ENCODE measurements around the gene DAB2IP. TPM values are rescaled to one million over a fixed set of nuclear protein-coding genes. Genes with fewer than 3 reads are reported as not detected.
A peak's percentile ranks its signal among the peaks of the same experiment; 100 is the strongest.

Gene DAB2IP
- total and polyA plus RNA-seq, 2 donors from 2014 or later, result 33.8 to 105 TPM

DNA sequence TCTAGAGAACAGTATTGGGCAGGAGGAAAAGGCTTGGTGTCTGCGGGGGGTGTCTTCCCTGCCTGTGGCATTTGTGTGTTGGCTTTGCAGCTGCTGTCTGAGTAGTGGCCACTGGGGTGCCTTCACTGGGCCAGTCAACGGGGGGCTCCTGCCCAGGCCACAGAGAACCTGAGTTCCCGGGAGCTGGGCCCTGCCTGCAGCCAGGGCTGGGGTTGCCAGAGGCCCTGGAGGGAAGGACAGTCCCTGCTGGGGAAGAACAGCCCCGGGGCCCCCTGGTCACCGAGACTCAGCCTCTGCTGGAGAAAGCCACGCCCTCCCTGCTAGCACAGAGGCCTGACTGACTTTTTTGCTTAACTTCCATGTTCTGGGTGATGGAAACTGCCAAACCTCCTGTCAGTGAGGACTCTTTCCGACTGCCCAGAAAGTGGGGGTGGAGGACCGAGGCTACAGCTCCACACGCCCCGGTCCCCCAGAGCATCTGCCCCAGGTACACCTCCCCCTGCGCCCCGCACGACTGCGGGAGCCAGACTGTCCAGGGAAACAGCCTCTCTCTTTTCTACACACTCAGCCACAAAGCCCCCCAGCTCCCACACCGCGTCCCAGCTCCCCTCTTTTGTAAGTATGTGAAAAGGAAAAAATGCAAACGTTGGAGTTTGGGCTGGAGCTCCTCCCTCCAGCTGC is 133.4 kb downstream of the DAB2IP start:
- FAIRE-seq (no peak), DNase-seq (peak in 3 of 5 donors; percentile 7 to 66 (median 31))
- Histone ChIP-seq H3K9me3 (ENCODE audit: control insufficient read depth in 2 of 3, insufficient read depth in 1 of 3, low read length in 3 of 3) (no peaks in the 10 kb centered on the region), H3K27me3 (ENCODE audit: control insufficient read depth, insufficient read depth, low read length) (no peaks in the 10 kb centered on the region), H3K36me3 (ENCODE audit: control insufficient read depth in 2 of 3, insufficient read depth in 3 of 3, low read length in 3 of 3) (peaks cover 0 to 20% (median 12%) of the 10 kb centered on the region in 3 donors), H3K4me1 (ENCODE audit: control insufficient read depth in 2 of 3, insufficient read depth in 2 of 3, low read depth in 1 of 3, low read length in 3 of 3) (no peaks in the 10 kb centered on the region), H3K27ac (ENCODE audit: low read depth in 2 of 2, low read length in 2 of 2) (no peak overlapping the region), H3K9ac (ENCODE audit: low read length in 3 of 3) (no peak overlapping the region), H3K4me3 (ENCODE audit: low read length in 3 of 3) (no peak overlapping the region)
- TF ChIP-seq, protein P1, sequence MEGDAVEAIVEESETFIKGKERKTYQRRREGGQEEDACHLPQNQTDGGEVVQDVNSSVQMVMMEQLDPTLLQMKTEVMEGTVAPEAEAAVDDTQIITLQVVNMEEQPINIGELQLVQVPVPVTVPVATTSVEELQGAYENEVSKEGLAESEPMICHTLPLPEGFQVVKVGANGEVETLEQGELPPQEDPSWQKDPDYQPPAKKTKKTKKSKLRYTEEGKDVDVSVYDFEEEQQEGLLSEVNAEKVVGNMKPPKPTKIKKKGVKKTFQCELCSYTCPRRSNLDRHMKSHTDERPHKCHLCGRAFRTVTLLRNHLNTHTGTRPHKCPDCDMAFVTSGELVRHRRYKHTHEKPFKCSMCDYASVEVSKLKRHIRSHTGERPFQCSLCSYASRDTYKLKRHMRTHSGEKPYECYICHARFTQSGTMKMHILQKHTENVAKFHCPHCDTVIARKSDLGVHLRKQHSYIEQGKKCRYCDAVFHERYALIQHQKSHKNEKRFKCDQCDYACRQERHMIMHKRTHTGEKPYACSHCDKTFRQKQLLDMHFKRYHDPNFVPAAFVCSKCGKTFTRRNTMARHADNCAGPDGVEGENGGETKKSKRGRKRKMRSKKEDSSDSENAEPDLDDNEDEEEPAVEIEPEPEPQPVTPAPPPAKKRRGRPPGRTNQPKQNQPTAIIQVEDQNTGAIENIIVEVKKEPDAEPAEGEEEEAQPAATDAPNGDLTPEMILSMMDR (IDR thresholded peaks at IDR 0.05; ENCODE audit: borderline replicate concordance, extremely low read depth, insufficient read depth), result no peak
- intact Hi-C loops (cut with DNase I), result no loop called here

DNA sequence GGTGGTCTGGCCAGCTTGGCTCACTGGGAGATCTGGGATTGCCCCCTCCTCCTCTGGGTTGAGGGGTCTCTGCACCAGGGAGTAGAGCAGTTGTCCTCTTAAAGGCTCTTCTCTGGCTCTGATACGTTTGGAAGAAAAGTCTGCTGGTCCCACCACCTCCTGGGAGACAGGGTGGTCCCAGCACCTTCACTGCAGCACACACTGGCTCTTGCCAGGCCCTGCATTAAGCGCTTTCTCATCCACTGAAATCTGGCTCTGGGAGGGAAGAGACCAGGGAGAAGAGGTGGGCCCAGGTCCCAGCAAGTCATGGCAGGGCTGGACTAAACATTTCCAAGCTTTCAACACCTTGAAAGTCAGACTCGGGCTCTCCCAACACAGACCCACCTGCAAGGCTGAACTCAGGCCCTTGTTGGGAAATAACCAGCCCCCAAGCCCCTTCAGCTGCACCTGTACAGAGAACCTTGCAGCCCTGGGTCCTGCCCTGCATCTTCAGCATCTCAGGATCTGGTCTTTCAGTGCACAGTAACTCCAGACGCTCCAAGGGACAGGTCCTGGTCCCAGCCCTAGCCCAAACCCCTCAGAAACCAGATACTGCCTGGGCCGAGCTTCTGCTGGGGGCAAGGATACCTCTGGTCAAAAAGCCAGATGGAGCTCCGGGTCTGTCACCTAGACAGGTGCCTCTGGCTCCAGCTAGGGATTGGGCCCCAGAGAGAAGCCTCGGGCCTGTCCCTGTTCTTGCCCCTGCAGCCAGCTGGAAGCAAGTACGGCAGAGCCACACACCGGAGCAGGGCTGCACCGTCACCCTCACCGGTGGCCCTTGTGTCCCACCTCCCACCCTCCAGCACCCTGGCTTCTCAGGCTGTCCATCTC is 134.5 kb downstream of the DAB2IP start:
- FAIRE-seq (no peak), DNase-seq (peak in 1 of 5 donors; percentile 34)
- Histone ChIP-seq H3K4me1 (ENCODE audit: control insufficient read depth in 2 of 3, insufficient read depth in 2 of 3, low read depth in 1 of 3, low read length in 3 of 3) (no peaks in the 10 kb centered on the region), H3K27me3 (ENCODE audit: control insufficient read depth, insufficient read depth, low read length) (no peaks in the 10 kb centered on the region), H3K4me3 (ENCODE audit: low read length in 3 of 3) (no peak overlapping the region), H3K36me3 (ENCODE audit: control insufficient read depth in 2 of 3, insufficient read depth in 3 of 3, low read length in 3 of 3) (peaks cover 0 to 14% (median 7%) of the 10 kb centered on the region in 3 donors), H3K27ac (ENCODE audit: low read depth in 2 of 2, low read length in 2 of 2) (no peak overlapping the region), H3K9me3 (ENCODE audit: control insufficient read depth in 2 of 3, insufficient read depth in 1 of 3, low read length in 3 of 3) (no peaks in the 10 kb centered on the region), H3K9ac (ENCODE audit: low read length in 3 of 3) (no peak overlapping the region)
- TF ChIP-seq, protein P1 (IDR thresholded peaks at IDR 0.05; ENCODE audit: borderline replicate concordance, extremely low read depth, insufficient read depth), result no peak
- intact Hi-C loops (cut with DNase I), result no loop called here

DNA sequence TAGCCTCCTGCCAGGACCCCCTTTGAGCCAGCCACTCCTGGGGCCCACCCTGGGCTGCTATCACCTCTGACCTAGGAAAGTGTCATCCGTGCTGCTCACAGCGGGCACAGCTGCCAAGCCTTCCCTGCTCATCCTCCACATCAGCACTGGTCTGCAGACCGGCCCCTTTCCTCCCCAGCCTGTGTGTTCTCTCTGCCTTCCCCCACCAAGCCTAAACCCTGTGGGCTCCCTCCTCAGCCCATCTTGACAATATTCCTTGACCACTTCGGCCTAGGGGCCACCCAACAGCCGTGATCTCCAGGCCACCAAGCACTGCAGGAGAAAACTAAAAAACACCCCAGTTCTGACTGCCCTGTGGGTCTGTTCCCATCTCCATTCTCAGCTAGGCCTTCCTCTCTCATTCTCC is 135.1 kb downstream of the DAB2IP start:
- TF ChIP-seq, protein P1 (IDR thresholded peaks at IDR 0.05; ENCODE audit: borderline replicate concordance, extremely low read depth, insufficient read depth), result no peak
- no peak for FAIRE-seq
- Histone ChIP-seq H3K9ac (ENCODE audit: low read length in 3 of 3) (no peak overlapping the region), H3K27me3 (ENCODE audit: control insufficient read depth, insufficient read depth, low read length) (no peaks in the 10 kb centered on the region), H3K4me3 (ENCODE audit: low read length in 3 of 3) (no peak overlapping the region), H3K36me3 (ENCODE audit: control insufficient read depth in 2 of 3, insufficient read depth in 3 of 3, low read length in 3 of 3) (peaks cover 0 to 8% (median 5%) of the 10 kb centered on the region in 3 donors), H3K4me1 (ENCODE audit: control insufficient read depth in 2 of 3, insufficient read depth in 2 of 3, low read depth in 1 of 3, low read length in 3 of 3) (no peaks in the 10 kb centered on the region), H3K9me3 (ENCODE audit: control insufficient read depth in 2 of 3, insufficient read depth in 1 of 3, low read length in 3 of 3) (no peaks in the 10 kb centered on the region), H3K27ac (ENCODE audit: low read depth in 2 of 2, low read length in 2 of 2) (no peak overlapping the region)
- DNase-seq, result no peak
- intact Hi-C loops (cut with DNase I), result no loop called here

Measured in kidney (tissue), 14 donors.